GM18499 (cell line): ENCODE results near the gene SELL.
"Not testable (repeated sequence)": the region's sequence is repeated elsewhere in the genome, so short reads cannot be mapped to it uniquely, and the experiment has no call there.

Experiments used
- ATAC-seq: cut with Tn5 transposase; IDR thresholded peaks from one replicate; pipeline ENCODE4 v1.9.1; 2021; ENCODE audit warnings: moderate number of reproducible peaks; ENCODE audit not compliant: insufficient read depth, unreplicated experiment

Gene SELL

GRCh38 chr1:169670836-169671235 is 40.6 kb downstream of the SELL start:
- no peak for ATAC-seq

DNA sequence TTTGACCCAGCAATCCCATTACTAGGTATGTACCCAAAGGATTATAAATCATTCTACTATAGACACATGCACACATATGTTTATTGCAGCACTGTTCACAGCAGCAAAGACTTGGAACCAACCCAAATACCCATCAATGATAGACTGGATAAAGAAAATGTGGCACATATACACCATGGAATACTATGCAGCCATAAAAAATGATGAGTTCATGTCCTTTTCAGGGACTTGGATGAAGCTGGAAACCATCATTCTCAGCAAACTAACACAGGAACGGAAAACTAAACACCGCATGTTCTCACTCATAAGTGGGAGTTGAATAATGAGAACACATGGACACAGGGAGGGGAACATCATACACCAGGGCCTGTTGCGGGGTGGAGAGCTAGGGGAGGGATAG is 41.2 kb downstream of the SELL start:
- not testable (repeated sequence) for ATAC-seq

- ATAC-seq, result not testable (repeated sequence)
Observed at GRCh38 chr1:169667699-169668596, 43.5 kb downstream of the SELL start.

- not testable (repeated sequence) for ATAC-seq
Observed at GRCh38 chr1:169667227-169667639, 44.2 kb downstream of the SELL start.

DNA sequence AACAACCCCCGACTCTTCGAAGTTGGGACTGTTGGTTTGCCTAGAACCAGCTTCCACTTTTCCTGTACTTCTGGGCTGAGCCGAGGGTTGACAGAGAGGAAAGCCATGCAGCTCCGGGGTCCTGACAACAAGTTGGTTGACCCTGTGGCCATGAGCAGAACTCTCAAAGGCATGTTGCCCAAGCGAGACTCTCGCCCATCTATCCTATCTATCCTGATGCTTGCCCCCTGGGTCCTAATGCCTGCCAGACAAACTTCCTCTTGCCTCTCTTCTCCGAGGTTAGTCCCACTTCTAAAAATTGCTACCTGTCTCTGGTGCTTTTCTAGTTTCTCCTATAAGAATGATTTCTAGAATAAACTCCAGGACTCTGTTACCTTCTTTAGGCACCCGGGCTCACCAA is 48.7 kb downstream of the SELL start:
- ATAC-seq, result not testable (repeated sequence)

- ATAC-seq, result not testable (repeated sequence)
Observed at GRCh38 chr1:169661066-169661465, 50.4 kb downstream of the SELL start.

- not testable (repeated sequence) for ATAC-seq
Observed at GRCh38 chr1:169658777-169659176, 52.6 kb downstream of the SELL start.

- ATAC-seq, result no peak
Observed at GRCh38 chr1:169653873-169654272, 57.5 kb downstream of the SELL start.

DNA sequence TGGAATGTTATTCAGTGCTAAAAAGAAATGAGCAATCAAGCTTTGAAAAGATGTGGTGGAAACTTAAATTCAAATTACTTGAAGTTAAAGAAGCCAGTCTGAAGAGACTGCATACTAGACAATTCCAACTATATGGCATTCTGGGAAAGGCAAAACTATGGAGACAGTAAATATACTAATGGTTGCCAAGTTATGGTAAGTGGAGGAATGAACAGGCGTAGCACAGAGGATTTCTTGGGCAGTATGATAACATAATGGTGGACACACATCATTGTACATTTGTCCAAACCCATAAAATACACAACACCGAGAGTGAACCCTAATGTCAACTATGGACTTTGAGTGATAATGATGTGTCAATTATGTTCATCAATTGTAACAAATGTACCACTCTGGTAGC is 60.4 kb downstream of the SELL start:
- no peak for ATAC-seq

DNA sequence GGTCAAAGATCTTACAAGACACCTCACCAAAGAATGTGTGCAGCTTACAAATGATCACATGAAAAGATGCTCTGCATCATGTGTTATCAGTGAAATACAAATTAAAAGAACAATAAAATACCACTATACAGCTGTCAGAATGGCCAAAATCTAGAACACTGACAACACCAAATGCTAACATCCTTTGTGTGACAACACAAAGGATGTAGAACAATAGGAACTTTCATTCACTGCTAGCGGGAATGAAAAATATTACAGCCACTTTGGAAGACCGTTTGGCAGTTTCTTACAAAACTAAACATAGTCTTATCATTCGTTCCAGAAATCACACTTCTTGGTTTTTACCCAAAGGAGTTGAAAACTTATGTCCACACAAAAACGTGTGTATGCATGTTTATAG is 60.9 kb downstream of the SELL start:
- ATAC-seq, result no peak

- no peak for ATAC-seq
Observed at GRCh38 chr1:169648709-169649108, 62.7 kb downstream of the SELL start.

DNA sequence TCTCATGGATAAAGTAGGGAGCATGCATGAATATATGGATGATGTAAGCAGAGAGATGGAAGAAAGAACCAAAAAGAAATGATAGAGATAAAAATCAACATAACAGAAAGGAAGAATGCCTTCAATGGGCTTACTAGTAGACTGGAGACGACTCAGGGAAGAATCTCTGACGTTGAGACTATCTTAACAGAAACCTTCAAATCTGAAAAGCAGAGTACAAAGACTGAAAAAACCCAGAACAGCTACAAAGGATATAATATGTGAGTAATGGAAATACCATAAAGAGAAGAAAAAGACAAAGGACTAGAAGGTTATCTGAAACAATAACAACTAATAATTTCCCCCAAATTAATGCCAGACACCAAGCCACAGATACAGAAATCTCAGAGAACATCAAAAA is 63.2 kb downstream of the SELL start:
- no peak for ATAC-seq

DNA sequence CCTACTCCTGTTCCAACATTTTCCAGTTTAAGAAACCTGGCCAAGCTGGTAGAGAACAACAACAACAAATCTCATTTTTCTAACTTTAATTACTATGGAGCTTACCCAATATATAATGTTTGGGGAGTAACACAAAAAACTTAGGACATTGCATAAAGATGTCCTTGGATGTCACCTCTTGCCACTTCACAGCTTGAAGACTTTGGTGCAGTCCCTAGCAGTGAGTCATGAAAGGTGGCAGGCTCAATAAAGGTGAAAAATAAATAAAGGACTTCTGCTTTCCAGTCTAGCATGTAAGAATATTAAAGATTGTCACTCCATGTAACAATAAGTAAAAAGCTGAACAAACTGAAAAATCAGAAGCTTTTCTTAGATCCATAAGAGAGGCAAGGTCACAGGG is 63.9 kb downstream of the SELL start:
- ATAC-seq, result no peak

GRCh38 chr1:169644297-169644696 is 67.1 kb downstream of the SELL start:
- ATAC-seq, result no peak
